ENCODE measurements around the gene SLC51A. TPM values are rescaled to one million over a fixed set of nuclear protein-coding genes. Genes with fewer than 3 reads are reported as not detected.

Gene SLC51A
- total and polyA plus RNA-seq, 9 of the 15 experiments (the other 6 are each of a cell fraction or from before 2014, with no cell fraction given), result 0.35 to 0.38 TPM; not detected in 7

- peak overlapping the region in 1 of 2 experiments; percentile 71; a peak in 2 of 4 replicates for H3K9ac ChIP-seq (ENCODE audit: insufficient read depth in 1 of 2, low read depth in 2 of 2, low read length in 2 of 2)
- in situ Hi-C loops (cut with MboI), result no loop called here
- no peaks in the 10 kb centered on the region for H4K20me1 ChIP-seq (replicated peaks; ENCODE audit: control insufficient read depth, insufficient read depth, low read length)
- ATAC-seq (no peak), DNase-seq (ENCODE audit: extremely low read depth in 1 of 4, low spot score in 3 of 4) (no peak), FAIRE-seq (no peak)
- intact Hi-C loops (cut with micrococcal nuclease), result loop anchor here (10.0 kb wide), 1 partner anchor 483 kb away; no protein-coding TSS in a partner anchor
- no peaks in the 10 kb centered on the region for H3K9me1 ChIP-seq (ENCODE audit: control insufficient read depth, insufficient read depth, low read length)
- H3K79me2 ChIP-seq (ENCODE audit: control insufficient read depth, insufficient read depth, low read length), result peaks cover 19% of the 10 kb centered on the region
- H3K27ac ChIP-seq (ENCODE audit: extremely low read depth, low read depth, low read length), result no peak overlapping the region
- 57% methylated on average over 9 of the region's 15 CpGs for WGBS (ENCODE audit: insufficient coverage, low coverage, missing lambda C conversion rate)
- no peak overlapping the region for H2AFZ ChIP-seq (ENCODE audit: low read depth, low read length)
- no peaks in the 10 kb centered on the region for H3K27me3 ChIP-seq (ENCODE audit: control insufficient read depth in 2 of 2, insufficient read depth in 2 of 2, low read length in 2 of 2)
- peaks cover 30 to 62% of the 10 kb centered on the region in 2 experiments for H3K4me1 ChIP-seq (replicated peaks in 1 of 2; ENCODE audit: control insufficient read depth in 2 of 2, insufficient read depth in 2 of 2, low read length in 2 of 2)
- no peak for TF ChIP-seq JUN (IDR thresholded peaks at IDR 0.05; ENCODE audit: borderline replicate concordance, low read depth, low read length)
- no peak for TF ChIP-seq JUN (CRISPR knock-in tag; IDR thresholded peaks at IDR 0.05; ENCODE audit: borderline replicate concordance)
- TF ChIP-seq TAF1 (IDR thresholded peaks at IDR 0.05; ENCODE audit: control insufficient read depth, extremely low read depth, insufficient read depth, low read length, severe bottlenecking), result no peak
- TF ChIP-seq HCFC1 (IDR thresholded peaks at IDR 0.05; ENCODE audit: low read depth, low read length), result no peak
- no peak overlapping the region for H3K4me3 ChIP-seq
- ChIA-PET POLR2A (interaction anchor here (0.6 to 2.5 kb wide), 4 partner anchors 65 to 139 kb away, joined by 3 to 8 read pairs (median 6); no protein-coding TSS in a partner anchor), CTCF (ENCODE audit: low intra/inter-chr PET ratio) (interaction anchor here (1.6 kb wide), 1 partner anchor 125 kb away, joined by 6 read pairs; no protein-coding TSS in a partner anchor)
- H3K9me3 ChIP-seq (replicated peaks; ENCODE audit: control insufficient read depth, insufficient read depth, low read depth, low read length), result no peaks in the 10 kb centered on the region
- no TSS peak for BruUV-seq (replicated peaks)
- H3K4me2 ChIP-seq (ENCODE audit: insufficient read depth, low read length), result no peak overlapping the region
- H3K36me3 ChIP-seq (ENCODE audit: control insufficient read depth, insufficient read depth, low read length), result no peaks in the 10 kb centered on the region
These were observed 18.2 kb upstream of the SLC51A start for GRCh38 chr3:196198081-196198675.

Measured in K562 (cell line).